ENCODE results near the gene GIGYF2.

DNA sequence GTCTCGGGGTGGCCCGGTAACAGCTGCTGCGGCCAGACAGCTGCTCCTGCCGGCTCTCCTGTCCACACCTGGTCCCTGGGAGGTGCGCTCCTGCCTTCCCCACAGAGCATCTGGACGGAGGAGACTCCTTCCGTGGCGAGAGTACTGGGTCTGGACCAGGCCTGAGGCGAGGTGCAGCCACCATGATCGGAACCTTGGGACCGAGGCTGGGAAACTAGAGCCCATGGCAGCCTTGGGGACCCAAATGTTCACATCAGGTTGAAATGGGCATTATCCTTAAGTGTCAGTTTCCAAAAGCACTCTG lies 628 bp downstream of the GIGYF2 start:
- TF ChIP-seq POLR2A (IDR thresholded peaks at IDR 0.05): no peak
- TF ChIP-seq, protein P1, sequence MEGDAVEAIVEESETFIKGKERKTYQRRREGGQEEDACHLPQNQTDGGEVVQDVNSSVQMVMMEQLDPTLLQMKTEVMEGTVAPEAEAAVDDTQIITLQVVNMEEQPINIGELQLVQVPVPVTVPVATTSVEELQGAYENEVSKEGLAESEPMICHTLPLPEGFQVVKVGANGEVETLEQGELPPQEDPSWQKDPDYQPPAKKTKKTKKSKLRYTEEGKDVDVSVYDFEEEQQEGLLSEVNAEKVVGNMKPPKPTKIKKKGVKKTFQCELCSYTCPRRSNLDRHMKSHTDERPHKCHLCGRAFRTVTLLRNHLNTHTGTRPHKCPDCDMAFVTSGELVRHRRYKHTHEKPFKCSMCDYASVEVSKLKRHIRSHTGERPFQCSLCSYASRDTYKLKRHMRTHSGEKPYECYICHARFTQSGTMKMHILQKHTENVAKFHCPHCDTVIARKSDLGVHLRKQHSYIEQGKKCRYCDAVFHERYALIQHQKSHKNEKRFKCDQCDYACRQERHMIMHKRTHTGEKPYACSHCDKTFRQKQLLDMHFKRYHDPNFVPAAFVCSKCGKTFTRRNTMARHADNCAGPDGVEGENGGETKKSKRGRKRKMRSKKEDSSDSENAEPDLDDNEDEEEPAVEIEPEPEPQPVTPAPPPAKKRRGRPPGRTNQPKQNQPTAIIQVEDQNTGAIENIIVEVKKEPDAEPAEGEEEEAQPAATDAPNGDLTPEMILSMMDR (IDR thresholded peaks at IDR 0.05): no peak
